ENCODE data around the gene ST8SIA4.

The ST8SIA4 gene

DNA sequence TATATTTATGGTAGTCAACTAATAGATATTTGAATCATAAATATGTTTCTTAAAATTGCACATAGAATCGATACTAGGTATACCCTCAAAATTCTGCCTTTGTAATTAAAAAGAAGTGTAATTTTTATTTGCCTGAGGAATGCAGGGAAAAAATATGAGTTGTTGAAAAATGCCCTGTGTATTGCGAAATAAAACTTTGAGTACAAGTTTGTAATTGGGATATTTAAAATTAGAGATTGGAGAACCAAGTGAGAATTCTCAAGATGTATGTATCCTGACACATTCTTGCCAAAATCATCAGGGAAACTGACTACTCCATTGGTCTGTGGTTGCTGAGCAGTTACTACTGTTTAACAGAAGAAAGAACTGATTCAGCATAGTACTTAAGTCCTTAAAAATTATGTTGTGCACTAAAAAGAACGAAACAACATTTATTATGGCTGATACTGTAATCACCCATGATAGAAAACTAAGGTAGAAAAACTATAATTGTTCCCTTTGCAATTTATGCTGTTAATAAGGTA is 36.0 kb downstream of the ST8SIA4 start:
- no peak for DNase-seq (ENCODE audit: low read depth)

- DNase-seq (ENCODE audit: low read depth): no peak
These were observed 38.2 kb downstream of the ST8SIA4 start for GRCh38 chr5:100864931-100865330.

- no peak for DNase-seq (ENCODE audit: low read depth)
These were observed 39.3 kb downstream of the ST8SIA4 start for GRCh38 chr5:100863739-100864138.

- no peak for DNase-seq (ENCODE audit: low read depth)
These were observed 41.9 kb downstream of the ST8SIA4 start for GRCh38 chr5:100861148-100861547.

GRCh38 chr5:100860407-100860806 is 42.7 kb downstream of the ST8SIA4 start:
- DNase-seq (ENCODE audit: low read depth): no peak

DNA sequence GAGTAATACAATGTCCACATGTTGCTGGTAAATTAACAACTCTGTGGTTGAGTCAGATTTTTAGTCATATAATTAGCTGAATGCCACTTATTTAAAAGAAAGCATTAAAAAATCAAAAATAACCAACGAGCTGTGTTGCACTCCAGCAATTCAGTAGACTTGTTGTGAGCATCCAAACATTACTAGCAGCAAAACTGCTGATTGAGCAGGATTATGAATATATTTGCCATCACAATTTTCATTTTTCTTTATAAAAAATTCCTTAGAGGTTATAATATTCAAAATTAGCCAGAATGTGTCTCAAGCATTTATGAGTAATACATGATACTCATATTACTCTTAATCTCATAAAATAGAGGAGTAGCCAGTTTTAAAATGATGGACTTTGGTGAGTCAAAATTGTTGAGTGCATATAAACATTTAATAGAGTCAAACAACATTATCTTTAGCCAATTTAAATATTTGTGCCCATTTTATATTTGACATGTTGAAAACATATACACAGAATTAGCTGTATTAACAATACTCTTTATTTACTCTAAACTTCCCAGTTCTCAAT is 44.0 kb downstream of the ST8SIA4 start:
- DNase-seq (ENCODE audit: low read depth): no peak

DNA sequence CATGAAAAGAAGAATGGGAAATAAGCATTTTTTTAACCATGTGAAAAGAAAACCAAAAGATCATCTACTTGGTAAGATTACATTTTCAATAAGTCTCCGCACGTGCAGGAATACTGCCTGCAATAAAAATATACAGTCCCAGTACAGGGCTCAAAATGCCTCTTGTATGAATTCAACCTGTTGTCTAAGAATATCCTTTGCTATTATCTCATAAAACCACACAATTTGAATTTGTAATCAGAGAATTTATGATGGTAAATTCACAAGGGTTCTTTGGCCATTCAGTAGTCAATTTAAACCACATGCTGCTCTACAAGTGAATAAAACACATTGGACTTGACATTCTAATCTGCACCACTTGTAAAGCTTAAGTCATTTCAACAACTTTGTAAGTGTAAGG is 46.6 kb downstream of the ST8SIA4 start:
- DNase-seq (ENCODE audit: low read depth): no peak

DNA sequence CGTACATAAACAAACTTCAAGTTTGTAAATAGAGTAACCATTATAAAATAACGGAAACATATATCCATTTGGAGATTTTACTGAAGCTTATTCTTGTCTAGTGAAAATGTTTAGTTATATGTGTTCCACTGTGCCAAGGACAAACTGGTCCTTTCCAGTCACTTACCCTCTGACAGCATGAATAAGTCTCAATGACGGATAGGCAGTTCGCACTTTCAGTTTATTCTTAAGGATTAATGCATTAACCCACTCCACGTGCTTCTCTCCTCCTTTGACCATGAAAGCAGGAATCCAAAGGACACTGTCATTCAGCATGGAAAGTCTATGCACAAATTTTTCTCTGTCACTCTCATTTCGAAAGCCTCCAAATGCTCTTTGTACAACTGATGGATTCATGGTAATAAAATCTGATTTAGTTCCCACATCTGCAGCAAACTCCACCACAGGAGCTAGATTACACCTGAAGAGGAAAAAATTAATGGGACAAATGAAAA is 47.1 kb downstream of the ST8SIA4 start:
- no peak for DNase-seq (ENCODE audit: low read depth)

DNA sequence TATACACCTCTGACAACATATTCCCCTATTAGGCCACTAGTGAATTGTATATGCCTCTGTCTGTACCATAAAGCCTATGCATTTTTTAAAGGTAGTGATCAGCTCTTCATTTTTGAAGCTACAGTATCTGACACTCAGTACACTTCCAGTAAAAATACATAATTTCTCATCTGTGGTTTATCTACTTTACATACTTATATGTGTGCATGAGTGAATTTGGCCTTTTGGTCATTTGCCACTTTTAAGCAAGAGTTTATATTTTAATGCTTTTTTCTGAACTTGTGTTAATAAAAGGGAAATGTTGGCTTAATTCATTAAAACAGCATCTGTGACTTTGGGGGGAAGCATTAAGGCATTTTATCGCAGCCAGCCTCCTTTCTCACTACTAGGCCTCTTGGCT is 47.8 kb downstream of the ST8SIA4 start:
- DNase-seq (ENCODE audit: low read depth): no peak

DNA sequence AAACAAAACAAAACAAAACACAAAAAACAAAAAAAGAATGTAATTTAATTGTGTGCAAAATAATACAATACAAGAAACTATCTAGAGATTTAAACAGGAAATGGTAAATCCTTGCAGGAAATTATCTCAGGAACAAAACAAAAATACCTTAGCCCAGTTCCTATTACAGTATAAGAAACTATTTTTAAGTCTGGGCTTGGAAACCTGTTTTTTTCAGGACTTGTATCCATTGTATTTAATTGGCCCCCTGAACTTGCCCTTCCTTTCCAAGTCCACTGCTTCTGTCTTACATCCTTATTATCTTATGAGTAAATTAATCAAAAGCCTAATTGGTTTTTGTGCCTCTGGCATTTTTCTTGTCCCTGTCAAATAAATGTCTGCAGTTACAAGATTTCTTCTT is 48.5 kb downstream of the ST8SIA4 start:
- DNase-seq (ENCODE audit: low read depth): no peak

DNA sequence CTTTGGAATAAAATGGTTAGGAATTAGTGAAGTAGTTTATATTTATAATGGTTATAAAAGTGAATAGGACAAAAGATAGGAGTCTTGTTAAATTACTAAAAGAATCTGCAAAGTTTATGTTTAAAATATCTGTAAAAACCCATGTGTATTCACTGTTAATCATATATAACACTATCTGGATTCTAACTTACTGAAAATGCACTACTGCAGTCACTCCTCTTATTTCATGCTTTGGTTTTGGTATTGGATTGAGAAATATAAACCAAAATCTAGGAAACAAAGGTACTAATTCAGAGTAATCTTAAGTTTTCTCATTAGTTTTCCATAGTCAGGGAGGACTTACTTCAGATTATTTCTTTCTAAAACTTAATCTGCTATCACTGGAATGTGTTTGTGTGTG is 49.5 kb downstream of the ST8SIA4 start:
- DNase-seq (ENCODE audit: low read depth): no peak

DNA sequence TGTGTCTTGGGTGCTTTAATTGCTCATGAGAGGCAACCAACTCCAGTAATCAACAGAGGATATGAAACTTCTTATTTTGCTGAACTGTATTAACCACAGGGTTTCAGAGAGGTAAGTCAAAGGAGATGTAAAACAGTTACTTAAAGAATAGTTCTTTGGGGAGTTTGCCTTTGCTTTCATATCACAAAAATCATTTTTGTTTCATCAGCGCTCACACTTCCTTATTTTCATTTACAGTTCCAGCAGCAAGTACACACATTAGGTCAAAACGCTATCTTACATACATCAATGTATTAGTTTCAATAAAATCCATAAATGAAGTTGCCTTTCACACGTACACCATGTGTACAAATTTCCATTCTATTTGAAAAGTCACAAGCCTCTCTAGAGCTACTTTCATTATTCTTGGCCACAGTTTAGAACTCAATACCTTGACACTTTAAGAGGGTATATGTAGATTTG is 50.1 kb downstream of the ST8SIA4 start:
- no peak for DNase-seq (ENCODE audit: low read depth)

DNA sequence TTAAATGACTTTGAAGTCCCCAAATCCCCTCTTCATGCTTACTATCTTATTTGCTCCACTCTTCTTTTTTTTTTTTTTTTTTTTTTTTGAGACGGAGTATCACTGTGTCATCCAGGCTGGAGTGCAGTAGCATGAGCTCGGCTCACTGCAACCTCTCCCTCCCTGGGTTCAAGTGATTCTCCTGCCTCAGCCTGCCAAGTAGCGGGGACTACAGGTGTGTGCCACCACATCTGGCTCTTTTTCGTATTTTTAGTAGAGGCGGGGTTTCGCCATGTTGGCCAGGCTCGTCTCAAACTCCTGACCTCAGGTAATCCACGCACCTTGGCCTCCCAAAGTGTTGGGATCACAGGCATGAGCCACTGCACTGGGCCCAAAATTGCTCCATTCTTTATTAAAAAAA is 51.0 kb downstream of the ST8SIA4 start:
- no peak for DNase-seq (ENCODE audit: low read depth)

- no peak for DNase-seq (ENCODE audit: low read depth)
These were observed 56.3 kb downstream of the ST8SIA4 start for GRCh38 chr5:100846772-100847171.

GRCh38 chr5:100842080-100842479 is 61.0 kb downstream of the ST8SIA4 start:
- no peak for DNase-seq (ENCODE audit: low read depth)

GRCh38 chr5:100841358-100842076 is 61.6 kb downstream of the ST8SIA4 start:
- DNase-seq (ENCODE audit: low read depth): no peak

GRCh38 chr5:100840789-100841188 is 62.3 kb downstream of the ST8SIA4 start:
- no peak for DNase-seq (ENCODE audit: low read depth)

- no peak for DNase-seq (ENCODE audit: low read depth)
These were observed 62.7 kb downstream of the ST8SIA4 start for GRCh38 chr5:100840370-100840769.

- no peak for DNase-seq (ENCODE audit: low read depth)
These were observed 65.0 kb downstream of the ST8SIA4 start for GRCh38 chr5:100838048-100838473.

DNA sequence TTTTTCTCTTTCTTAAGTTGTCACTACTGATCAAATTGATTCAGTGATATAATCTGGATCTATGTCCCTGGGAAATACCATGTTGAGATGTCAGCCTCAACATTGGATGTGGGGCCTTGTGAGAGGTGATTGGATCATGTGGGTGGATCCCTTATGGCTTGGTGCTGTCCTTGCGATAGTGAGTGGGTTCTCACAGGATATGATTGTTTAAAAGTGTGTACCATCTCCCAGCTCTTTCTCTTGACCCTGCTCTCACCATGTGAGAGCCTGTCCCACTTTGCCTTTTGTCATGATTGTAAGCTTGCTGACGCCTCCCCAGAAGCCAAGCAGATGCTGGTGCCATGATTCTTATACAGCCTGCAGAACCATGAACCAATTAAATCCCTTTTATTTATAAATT is 68.6 kb downstream of the ST8SIA4 start:
- no peak for DNase-seq (ENCODE audit: low read depth)

DNA sequence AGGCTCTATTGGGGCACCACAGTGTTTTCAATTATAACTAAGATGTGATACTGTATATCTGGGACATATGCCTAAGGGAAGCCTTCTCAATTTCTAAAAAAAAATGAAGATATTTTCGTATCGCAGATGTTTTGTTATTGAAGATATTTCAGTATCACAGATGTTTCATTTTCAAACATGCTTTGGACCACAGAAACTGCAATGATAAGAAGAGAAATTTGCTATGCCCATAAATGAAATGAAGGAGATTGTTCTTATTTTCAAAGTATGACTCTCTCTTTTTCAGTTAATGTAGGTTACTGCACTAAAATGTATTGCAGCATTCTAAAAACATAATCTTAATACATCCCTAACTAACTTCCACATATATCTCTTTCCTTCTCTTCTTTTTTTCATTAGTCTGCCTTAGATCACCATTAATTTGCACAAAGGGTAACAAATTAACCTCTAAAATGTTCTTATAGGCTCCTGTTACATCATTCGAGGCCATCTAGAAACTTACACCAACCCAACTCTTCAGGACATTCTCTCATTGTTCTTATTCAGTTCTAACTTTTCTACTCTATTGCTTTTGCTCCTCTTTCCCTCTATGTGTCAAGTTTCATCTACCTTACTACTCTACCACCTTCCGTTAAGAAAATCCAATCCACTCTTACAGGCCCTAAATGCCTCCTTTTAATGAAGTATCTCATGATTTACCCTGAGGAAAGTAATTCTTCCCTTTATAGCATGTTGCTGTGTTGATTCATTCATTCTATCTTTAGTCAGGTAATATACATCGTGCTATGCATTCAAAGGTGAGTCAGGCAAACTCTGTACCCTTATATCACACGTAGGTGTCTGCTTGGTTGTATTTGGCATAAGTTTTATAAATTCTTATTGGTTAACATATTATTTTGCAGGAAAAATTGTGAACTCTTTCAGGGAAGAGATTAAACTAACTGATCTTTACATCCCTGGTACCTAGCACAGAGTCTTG is 70.5 kb downstream of the ST8SIA4 start:
- no peak for DNase-seq (ENCODE audit: low read depth)

GRCh38 chr5:100828898-100829356 is 74.2 kb downstream of the ST8SIA4 start:
- DNase-seq (ENCODE audit: low read depth): no peak

Measured in stimulated activated CD8-positive, alpha-beta memory T cell treated with anti-CD3 and anti-CD28 coated beads, Interleukin-15, amount 100 ng/mL, for 1 hour (primary cell).